Sigmoid colon (tissue), 7 donors: ENCODE results near the gene SYCP3. TPM values are rescaled to one million over a fixed set of nuclear protein-coding genes. Genes with fewer than 3 reads are reported as not detected.

Experiments
- DNase-seq: peaks from one replicate; pipeline ENCODE4 v3.0.0-alpha.2; 2019
- H3K27ac ChIP-seq, 4 donors: fragments of 200-600 bp; sonication (generic); one replicate each; pipeline ENCODE4 v1.5.1; 2016 to 2019; ENCODE audit warnings: mild to moderate bottlenecking in 1 of 4
- H3K27me3 ChIP-seq, 3 donors: fragments of 200-600 bp; sonication (generic); one replicate each; pipeline ENCODE4 v1.5.1; 2019; ENCODE audit warnings: mild to moderate bottlenecking in 1 of 3
- H3K36me3 ChIP-seq, 4 donors: fragments of 200-600 bp; sonication (generic); one replicate each; pipeline ENCODE4 v1.5.1; 2016 to 2019
- H3K4me1 ChIP-seq, 4 donors: fragments of 200-600 bp; sonication (generic); one replicate each; pipeline ENCODE4 v1.5.1; 2017 to 2019
- H3K4me3 ChIP-seq, 4 donors: fragments of 200-600 bp; sonication (generic); one replicate each; pipeline ENCODE4 v1.5.1; 2017 to 2019; ENCODE audit warnings: mild to moderate bottlenecking in 2 of 4, moderate library complexity in 1 of 4
- H3K9me3 ChIP-seq, 4 donors: fragments of 200-600 bp in 3 of 4; sonication (generic) in 3 of 4; one replicate each; pipeline versions ENCODE4 v1.5.1 to v1.6.1; 2013 to 2019
- EP300 ChIP-seq, 4 donors: sonication (generic); formaldehyde crosslinking; IDR thresholded peaks; one replicate each; pipeline ENCODE4 v1.6.1; 2017; ENCODE audit warnings: antibody characterized with exemption in 4 of 4
- POLR2A ChIP-seq, 2 donors: fragments of 450-650 bp; IDR thresholded peaks; one replicate each; pipeline ENCODE4 v1.6.1; 2016; ENCODE audit warnings: antibody characterized with exemption in 2 of 2, mild to moderate bottlenecking in 2 of 2, moderate library complexity in 2 of 2
- POLR2AphosphoS5 ChIP-seq, 4 donors: sonication (generic); formaldehyde crosslinking; IDR thresholded peaks; one replicate each; pipeline ENCODE4 v1.6.1; 2017; ENCODE audit warnings: antibody characterized with exemption in 4 of 4
- WGBS, 2 donors: extraction: QIAGEN DNeasy Blood & Tissue Kit; methylation state at CpG; one replicate each; pipeline ENCODE4 v1.1.7; 2013; 5-methylcytosine and 5-hydroxymethylcytosine counted together
- intact Hi-C: fragments of 100-400 bp; cut with DNase I; formaldehyde crosslinking; loops from one replicate; pipeline ENCODE4 v1.15.1; 2023
- polyA plus RNA-seq, 3 donors: library from polyadenylated mRNA; stranded (reverse); fragments of 200-250 nt; gene quantifications; one replicate each; pipeline ENCODE4 v1.2.3, GENCODE V29; 2013
- total RNA-seq, 4 donors: library from RNA; depleted of rRNA; stranded (reverse); fragments of >200 nt; gene quantifications; one replicate each; pipeline ENCODE4 v1.1.0, GENCODE V29; 2016
- TF ChIP-seq, protein P1 (sequence below), 4 experiments: fragments of 450-650 bp in 3 of 4; fragments of 200-600 bp in 1 of 4; IDR thresholded peaks; one replicate each; pipeline ENCODE4 v1.5.1; 2016 to 2019; ENCODE audit warnings: antibody characterized with exemption in 4 of 4, mild to moderate bottlenecking in 3 of 4, moderate library complexity in 2 of 4
- donor health status: healthy with polysubstance abuse.
- donor health status: Bipolar disorder and iron deficiency.
- donor health status: healthy.

SYCP3 gene
- total and polyA plus RNA-seq, 7 donors, result 0.14 to 0.36 (median 0.19) TPM; not detected in 4

DNA sequence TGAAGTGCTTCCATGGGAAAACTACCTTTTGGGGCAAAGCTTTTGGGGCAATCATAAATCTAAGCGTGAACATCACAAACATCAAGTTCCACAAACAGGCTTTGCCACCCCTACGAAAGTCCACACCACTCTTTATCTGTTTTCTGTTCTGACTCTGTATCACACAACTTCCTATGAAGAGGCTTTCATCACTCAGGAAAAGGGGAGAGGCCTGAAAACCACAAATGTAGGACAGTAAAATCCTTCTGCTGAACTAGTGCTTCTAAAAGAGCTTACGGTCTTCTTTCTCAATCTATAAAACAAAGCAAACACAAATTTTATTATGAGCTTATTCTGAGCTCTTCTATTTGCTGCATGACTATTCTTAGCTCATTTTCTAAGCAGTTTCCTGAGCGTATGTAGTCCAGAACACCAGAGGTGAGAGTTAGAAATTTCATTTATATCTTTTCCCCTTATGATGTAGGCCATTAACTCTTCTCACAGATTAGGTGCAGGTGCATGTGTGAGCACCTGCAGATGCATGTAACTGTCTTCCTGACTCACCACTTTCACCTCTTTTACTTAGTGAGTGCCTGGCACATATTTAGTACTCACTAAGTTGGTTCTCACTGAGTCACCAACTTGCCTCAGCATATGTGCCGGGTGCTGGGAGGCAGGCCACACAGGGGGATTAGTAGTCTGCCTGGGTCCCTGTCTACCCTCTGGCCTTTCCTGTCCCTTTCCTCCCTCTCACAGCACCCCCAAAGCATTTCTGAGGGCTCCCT lies 32.9 kb upstream of the SYCP3 start:
- intact Hi-C loops, result no loop called here
- Histone ChIP-seq H3K9me3 (no peaks in the 10 kb centered on the region), H3K27me3 (no peaks in the 10 kb centered on the region), H3K27ac (no peak overlapping the region), H3K36me3 (peaks cover 0 to 46% (median 12%) of the 10 kb centered on the region in 4 donors), H3K4me3 (no peak overlapping the region), H3K4me1 (no peaks in the 10 kb centered on the region)
- TF ChIP-seq, protein P1, sequence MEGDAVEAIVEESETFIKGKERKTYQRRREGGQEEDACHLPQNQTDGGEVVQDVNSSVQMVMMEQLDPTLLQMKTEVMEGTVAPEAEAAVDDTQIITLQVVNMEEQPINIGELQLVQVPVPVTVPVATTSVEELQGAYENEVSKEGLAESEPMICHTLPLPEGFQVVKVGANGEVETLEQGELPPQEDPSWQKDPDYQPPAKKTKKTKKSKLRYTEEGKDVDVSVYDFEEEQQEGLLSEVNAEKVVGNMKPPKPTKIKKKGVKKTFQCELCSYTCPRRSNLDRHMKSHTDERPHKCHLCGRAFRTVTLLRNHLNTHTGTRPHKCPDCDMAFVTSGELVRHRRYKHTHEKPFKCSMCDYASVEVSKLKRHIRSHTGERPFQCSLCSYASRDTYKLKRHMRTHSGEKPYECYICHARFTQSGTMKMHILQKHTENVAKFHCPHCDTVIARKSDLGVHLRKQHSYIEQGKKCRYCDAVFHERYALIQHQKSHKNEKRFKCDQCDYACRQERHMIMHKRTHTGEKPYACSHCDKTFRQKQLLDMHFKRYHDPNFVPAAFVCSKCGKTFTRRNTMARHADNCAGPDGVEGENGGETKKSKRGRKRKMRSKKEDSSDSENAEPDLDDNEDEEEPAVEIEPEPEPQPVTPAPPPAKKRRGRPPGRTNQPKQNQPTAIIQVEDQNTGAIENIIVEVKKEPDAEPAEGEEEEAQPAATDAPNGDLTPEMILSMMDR (IDR thresholded peaks at IDR 0.05), result no peak
- no peak for TF ChIP-seq EP300 (IDR thresholded peaks at IDR 0.05)
- no peak for DNase-seq
- 49 to 56% methylated on average over 5 of the region's 5 CpGs for WGBS, 2 donors

DNA sequence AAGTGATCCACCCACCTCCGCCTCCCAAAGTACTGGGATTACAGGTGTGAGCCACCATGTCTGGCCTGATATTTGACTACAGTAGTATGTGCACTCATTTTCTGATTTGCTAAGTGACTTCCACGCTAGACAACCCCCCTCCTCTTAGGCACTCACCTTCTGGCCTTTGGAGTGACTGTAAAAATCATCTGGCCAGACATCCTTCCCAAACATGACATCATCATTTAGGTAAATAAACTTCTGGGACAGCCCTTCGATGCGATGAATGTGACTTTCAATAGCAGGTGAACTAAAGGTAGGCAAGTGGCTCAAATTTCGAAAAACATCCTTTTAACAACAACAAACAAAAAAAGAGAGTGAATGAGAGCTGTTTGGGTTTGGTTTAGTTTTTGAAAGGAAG lies 30.6 kb upstream of the SYCP3 start:
- intact Hi-C loops, result no loop called here
- no peak for DNase-seq
- H3K27ac ChIP-seq, result no peak overlapping the region
- H3K4me1 ChIP-seq, result no peaks in the 10 kb centered on the region
- no peak for TF ChIP-seq POLR2A (IDR thresholded peaks at IDR 0.05)
- TF ChIP-seq POLR2AphosphoS5 (IDR thresholded peaks at IDR 0.05), result no peak
- TF ChIP-seq EP300 (IDR thresholded peaks at IDR 0.05), result no peak
- TF ChIP-seq, protein P1 (IDR thresholded peaks at IDR 0.05), result no peak
- WGBS, 2 donors, result 55 to 77% methylated on average over 5 of the region's 5 CpGs
- H3K36me3 ChIP-seq, result peaks cover 0 to 53% (median 18%) of the 10 kb centered on the region in 4 donors
- H3K27me3 ChIP-seq, result no peaks in the 10 kb centered on the region
- no peaks in the 10 kb centered on the region for H3K9me3 ChIP-seq
- no peak overlapping the region for H3K4me3 ChIP-seq

DNA sequence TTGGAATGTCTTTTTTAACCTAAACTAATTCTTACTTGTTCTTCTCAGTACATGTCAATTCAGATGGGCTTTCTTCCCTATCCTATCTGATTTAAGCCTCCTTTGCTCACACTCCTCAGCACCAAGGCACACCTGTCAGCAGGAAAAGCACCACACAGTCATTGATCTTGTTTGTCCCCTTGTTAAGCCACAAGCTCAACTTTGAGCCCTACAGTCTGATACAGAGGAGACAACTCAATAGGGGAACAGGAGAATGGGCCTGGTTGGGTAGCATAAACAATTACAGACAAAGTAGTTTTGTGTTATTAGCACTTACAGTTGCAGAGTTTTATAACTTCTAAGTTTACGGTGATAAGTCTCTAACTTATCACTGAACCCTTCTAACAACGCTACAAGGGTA lies 29.5 kb upstream of the SYCP3 start:
- WGBS, 2 donors, result 69 to 91% methylated on average over 2 of the region's 2 CpGs
- Histone ChIP-seq H3K27me3 (no peaks in the 10 kb centered on the region), H3K9me3 (no peaks in the 10 kb centered on the region), H3K4me1 (no peaks in the 10 kb centered on the region), H3K4me3 (no peak overlapping the region), H3K27ac (no peak overlapping the region), H3K36me3 (peaks cover 0 to 53% (median 18%) of the 10 kb centered on the region in 4 donors)
- no peak for DNase-seq
- TF ChIP-seq POLR2A (IDR thresholded peaks at IDR 0.05) (no peak), EP300 (IDR thresholded peaks at IDR 0.05) (no peak), POLR2AphosphoS5 (IDR thresholded peaks at IDR 0.05) (no peak)
- TF ChIP-seq, protein P1 (IDR thresholded peaks at IDR 0.05), result no peak
- intact Hi-C loops, result no loop called here

DNA sequence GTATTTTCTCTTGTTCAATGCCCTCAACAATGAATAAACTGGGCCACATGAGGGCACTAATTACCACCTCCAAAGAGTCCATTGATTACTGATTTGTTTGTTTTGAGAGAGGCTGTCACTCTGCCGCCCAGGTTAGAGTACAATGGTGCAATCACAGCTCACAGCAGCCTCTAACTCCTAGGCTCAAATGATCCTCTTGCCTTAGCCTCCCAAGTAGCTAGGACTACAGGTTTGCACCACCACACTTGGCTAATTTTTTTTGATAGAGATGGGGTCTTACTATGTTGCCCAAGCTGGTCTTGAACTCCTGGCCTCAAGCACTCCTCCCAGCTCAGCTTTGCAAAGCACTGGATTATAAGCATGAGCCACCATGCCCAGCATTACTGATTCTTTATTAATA lies 28.3 kb upstream of the SYCP3 start:
- no peak for TF ChIP-seq POLR2AphosphoS5 (IDR thresholded peaks at IDR 0.05)
- TF ChIP-seq POLR2A (IDR thresholded peaks at IDR 0.05), result no peak
- 81 to 85% methylated on average over 1 of the region's 1 CpG for WGBS, 2 donors
- no peak for DNase-seq
- no peak overlapping the region for H3K27ac ChIP-seq
- peaks cover 0 to 53% (median 18%) of the 10 kb centered on the region in 4 donors for H3K36me3 ChIP-seq
- intact Hi-C loops, result no loop called here
- H3K9me3 ChIP-seq, result no peaks in the 10 kb centered on the region
- no peaks in the 10 kb centered on the region for H3K27me3 ChIP-seq
- no peaks in the 10 kb centered on the region for H3K4me1 ChIP-seq
- no peak overlapping the region for H3K4me3 ChIP-seq

DNA sequence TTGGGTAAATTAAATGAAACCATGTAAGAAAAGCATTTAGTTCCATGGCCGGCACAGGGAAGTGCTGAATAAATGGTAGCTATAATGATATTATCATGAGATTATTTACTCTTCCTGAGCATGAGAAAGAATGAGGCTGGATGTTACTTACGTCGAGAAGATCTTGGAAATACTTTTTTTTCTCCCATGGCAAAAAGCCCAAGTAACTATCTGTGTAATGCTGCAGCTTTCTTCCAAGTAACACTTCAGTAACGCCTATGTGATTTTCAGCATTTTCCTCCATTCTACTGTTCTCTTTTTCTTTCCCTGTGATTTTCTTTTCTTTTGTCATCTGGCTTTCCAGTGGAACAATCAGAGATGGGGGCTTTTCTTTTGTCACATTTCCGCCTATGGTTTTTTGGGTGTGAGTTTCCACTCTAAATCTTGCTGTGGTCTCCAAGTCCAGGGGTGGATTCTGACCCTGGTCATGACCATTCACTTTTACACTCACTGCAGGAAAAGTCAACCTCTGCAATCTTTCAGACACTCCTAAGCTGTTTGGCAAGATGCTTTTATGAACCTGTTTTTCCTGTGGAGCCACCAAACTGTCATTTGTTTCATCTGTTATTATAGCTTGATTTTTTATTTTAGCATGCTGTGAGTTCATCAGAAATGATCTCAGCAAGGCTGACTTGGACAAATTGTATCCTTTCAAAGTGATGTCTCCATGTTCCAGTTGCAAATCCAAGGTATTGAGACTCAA lies 25.0 kb upstream of the SYCP3 start:
- Histone ChIP-seq H3K27ac (no peak overlapping the region), H3K4me1 (no peaks in the 10 kb centered on the region), H3K4me3 (no peak overlapping the region), H3K9me3 (no peaks in the 10 kb centered on the region), H3K36me3 (peaks cover 0 to 59% (median 16%) of the 10 kb centered on the region in 4 donors), H3K27me3 (no peaks in the 10 kb centered on the region)
- WGBS, 2 donors, result 59 to 73% methylated on average over 5 of the region's 5 CpGs
- TF ChIP-seq EP300 (IDR thresholded peaks at IDR 0.05) (no peak), POLR2A (IDR thresholded peaks at IDR 0.05) (no peak), POLR2AphosphoS5 (IDR thresholded peaks at IDR 0.05) (no peak)
- TF ChIP-seq, protein P1 (IDR thresholded peaks at IDR 0.05), result no peak
- DNase-seq, result no peak
- intact Hi-C loops, result no loop called here
